ENCODE measurements around the gene GATB.

The GATB gene

DNA sequence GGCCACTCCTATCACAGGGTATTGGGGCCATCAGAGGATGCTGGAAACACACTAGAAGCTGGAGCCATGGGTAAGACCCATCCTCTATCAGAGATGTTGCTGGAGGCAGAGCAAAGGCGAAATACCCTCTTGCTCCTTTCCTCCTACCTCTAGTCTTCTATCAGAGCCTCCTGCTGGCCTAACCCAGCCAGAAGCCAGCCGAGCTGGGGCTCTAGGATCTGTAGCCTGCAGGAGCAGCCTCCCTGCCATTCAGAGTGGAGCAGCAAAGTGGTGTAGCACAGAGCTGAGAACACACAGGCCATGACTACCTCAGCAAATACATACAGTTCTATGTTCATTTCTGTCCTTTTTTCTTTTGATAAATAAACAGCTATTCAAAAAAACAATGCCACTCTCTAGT is 35.7 kb downstream of the GATB start:
- no peak overlapping the region for H3K4me3 ChIP-seq (ENCODE audit: low read depth, low read length)
- TF ChIP-seq, protein P1, sequence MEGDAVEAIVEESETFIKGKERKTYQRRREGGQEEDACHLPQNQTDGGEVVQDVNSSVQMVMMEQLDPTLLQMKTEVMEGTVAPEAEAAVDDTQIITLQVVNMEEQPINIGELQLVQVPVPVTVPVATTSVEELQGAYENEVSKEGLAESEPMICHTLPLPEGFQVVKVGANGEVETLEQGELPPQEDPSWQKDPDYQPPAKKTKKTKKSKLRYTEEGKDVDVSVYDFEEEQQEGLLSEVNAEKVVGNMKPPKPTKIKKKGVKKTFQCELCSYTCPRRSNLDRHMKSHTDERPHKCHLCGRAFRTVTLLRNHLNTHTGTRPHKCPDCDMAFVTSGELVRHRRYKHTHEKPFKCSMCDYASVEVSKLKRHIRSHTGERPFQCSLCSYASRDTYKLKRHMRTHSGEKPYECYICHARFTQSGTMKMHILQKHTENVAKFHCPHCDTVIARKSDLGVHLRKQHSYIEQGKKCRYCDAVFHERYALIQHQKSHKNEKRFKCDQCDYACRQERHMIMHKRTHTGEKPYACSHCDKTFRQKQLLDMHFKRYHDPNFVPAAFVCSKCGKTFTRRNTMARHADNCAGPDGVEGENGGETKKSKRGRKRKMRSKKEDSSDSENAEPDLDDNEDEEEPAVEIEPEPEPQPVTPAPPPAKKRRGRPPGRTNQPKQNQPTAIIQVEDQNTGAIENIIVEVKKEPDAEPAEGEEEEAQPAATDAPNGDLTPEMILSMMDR (IDR thresholded peaks at IDR 0.05; ENCODE audit: control insufficient read depth, extremely low read depth, insufficient read depth), result no peak
- no peak for DNase-seq (ENCODE audit: low read depth)

DNA sequence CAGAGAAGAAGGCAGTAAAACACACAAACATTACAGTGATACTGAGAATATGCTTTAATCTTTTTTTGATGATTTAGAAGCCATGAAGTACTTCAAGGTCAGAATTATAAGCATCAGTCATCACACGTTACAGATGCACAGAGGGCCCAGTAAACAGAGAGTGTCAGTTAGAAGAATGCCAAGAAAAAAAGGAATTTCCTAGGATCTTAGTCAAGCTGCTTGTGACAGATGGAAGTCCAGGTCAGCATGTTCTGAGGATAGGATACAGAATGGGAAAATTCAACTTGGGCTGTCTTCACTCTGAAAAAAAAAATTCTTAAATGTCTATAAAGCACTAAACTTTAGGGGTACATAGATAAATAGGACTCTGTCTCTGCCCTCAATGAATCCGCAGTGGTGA is 38.9 kb downstream of the GATB start:
- no peak for DNase-seq (ENCODE audit: low read depth)
- no peak overlapping the region for H3K4me3 ChIP-seq (ENCODE audit: low read depth, low read length)
- TF ChIP-seq, protein P1 (IDR thresholded peaks at IDR 0.05; ENCODE audit: control insufficient read depth, extremely low read depth, insufficient read depth), result no peak

DNA sequence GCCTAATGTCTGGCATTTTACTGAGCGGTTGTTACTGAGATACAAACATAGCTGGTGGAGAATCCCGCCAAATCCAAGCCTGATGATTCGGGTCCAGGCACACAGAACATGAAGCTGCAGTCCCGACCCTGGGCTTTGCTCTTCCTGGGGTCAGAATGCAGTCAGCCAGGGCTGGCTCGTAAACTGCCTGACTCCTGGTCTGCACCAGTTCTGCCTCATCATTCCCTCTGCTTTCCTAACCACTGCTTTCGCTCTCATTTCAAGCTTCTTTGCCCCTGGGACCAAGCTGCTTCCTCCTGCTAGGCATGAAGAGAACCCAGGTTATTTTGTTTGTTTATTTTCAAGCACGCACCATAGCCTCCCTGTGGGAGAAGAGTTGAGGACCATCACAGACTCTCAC is 39.3 kb downstream of the GATB start:
- no peak for DNase-seq (ENCODE audit: low read depth)
- H3K4me3 ChIP-seq (ENCODE audit: low read depth, low read length), result no peak overlapping the region
- TF ChIP-seq, protein P1 (IDR thresholded peaks at IDR 0.05; ENCODE audit: control insufficient read depth, extremely low read depth, insufficient read depth), result no peak

DNA sequence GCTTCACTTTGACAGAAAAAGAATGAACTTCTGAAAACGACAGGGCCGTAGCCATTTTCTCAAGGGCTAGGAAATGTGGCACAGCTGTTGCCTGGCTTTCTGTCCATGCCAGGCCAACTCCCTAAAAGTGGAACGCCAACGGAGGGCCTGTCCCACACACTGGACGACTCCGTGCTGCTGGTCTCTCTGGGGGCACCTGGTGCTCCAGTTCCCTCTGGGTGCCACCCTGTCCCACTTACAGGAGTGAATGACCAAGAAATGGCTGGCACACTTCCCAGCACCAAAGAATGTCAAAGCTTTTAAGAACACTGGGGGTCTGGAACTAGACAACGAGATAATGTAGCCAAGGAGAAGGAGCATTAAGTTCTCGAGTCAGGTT is 40.9 kb downstream of the GATB start:
- TF ChIP-seq, protein P1 (IDR thresholded peaks at IDR 0.05; ENCODE audit: control insufficient read depth, extremely low read depth, insufficient read depth), result no peak
- DNase-seq (ENCODE audit: low read depth), result no peak
- H3K4me3 ChIP-seq (ENCODE audit: low read depth, low read length), result no peak overlapping the region

DNA sequence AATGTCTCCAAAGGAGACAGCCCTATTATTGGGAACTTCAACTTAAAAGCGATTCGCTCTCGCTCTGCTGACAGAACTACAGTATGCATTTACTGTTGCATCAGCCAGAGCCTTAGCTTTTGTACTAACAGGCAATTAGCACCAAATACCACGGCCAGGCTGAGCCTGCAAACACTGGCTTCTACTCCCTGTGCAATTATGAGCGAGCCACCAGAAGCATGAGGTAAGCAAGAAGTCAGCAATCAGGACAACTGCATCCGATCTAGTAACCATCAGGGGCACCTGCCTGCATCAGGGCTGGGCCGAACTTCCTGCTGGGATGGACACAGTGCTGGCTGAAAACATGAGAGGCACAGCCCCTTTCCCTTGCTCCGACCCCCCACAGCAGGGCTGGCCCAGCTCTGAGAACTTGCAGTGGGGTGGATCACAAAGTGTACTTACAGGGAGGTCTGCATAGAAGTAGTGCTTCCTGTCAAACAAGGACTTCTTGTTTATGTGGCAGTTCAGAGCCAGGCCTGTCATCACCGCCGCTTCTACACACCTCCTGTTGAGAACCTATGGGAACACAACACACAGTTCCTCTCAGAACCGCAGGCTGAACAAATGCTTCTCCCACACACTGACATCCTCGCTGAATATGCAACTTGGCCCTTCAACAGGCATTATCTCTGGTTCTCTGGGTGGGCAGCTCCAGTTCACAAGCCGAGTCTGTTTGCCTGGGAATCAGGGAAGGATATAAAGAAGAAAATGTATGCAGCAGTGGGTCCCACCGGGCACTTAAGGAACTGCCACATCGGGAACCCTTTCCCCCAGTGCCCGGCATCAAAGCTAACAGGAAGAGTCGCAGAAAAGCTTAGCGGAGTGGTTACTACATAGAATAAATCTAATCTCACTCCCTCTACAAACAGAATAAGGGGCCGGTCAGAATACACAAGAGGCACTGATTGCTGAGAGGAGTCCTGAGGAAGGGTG is 41.5 kb downstream of the GATB start:
- no peak for DNase-seq (ENCODE audit: low read depth)
- no peak overlapping the region for H3K4me3 ChIP-seq (ENCODE audit: low read depth, low read length)
- TF ChIP-seq, protein P1 (IDR thresholded peaks at IDR 0.05; ENCODE audit: control insufficient read depth, extremely low read depth, insufficient read depth), result no peak

DNA sequence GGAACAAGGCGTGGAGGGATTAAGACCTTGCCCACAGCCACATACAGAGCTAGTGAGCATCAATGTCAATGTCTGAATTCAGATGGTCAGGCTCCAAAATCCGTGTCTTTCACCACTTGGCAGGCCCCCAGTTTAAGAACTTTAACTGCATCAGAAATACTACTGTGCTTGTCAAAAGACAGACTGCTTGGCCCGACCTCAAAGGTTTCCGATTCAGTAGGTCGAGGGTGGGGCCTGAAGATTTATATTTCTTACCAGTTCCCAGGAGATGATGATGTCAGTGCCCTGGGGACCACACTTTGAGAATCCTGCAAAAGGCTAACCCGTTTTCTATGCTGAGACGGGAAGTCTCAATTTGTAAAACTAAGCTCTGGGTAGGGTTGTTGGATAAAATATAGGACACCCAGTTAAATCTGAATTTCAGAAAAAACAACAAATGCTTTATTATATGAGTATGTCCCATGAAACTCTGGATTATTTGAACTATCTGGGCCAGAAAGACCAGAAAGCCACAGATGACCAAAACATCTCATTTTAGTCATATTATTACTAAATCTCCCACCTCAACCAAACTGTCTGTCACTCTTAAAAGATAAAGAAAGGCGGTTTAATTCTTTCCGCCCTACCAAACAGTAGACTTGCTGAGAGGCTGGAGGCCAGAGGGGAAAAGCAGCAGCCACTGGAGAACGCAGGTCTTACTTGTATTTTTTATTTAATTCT is 42.7 kb downstream of the GATB start:
- TF ChIP-seq, protein P1 (IDR thresholded peaks at IDR 0.05; ENCODE audit: control insufficient read depth, extremely low read depth, insufficient read depth), result no peak
- DNase-seq (ENCODE audit: low read depth), result no peak
- no peak overlapping the region for H3K4me3 ChIP-seq (ENCODE audit: low read depth, low read length)
